GM12891 (cell line): ENCODE results near the gene PCBP3.
"Not testable (repeated sequence)": the region's sequence is repeated elsewhere in the genome, so short reads cannot be mapped to it uniquely, and the experiment has no call there.

Experiments used
- DNase-seq: peaks from one replicate; pipeline ENCODE4 v3.0.0; 2011; ENCODE audit warnings: low spot score; ENCODE audit not compliant: insufficient read length
- FAIRE-seq: peaks from 2 replicates; lab custom pipeline; 2011; peaks lifted over from hg19 to GRCh38; lab: Jason Lieb, UNC
- PAX5 ChIP-seq: IDR thresholded peaks from 2 replicates; pipeline ENCODE4 v1.6.1; 2011; ENCODE audit warnings: low read length, moderate library complexity, mild to moderate bottlenecking; ENCODE audit not compliant: insufficient read depth, severe bottlenecking
- POLR2A ChIP-seq: IDR thresholded peaks from 2 replicates; pipeline ENCODE4 v1.6.1; 2011; ENCODE audit warnings: low read depth, low read length, control low read depth
- POLR2AphosphoS5 ChIP-seq: IDR thresholded peaks from 2 replicates; pipeline ENCODE4 v1.6.1; 2011; ENCODE audit warnings: low read depth, low read length, control low read depth
- POU2F2 ChIP-seq: IDR thresholded peaks from 2 replicates; pipeline ENCODE4 v1.6.1; 2011; ENCODE audit warnings: low read depth, mild to moderate bottlenecking, control low read depth, low read length, moderate library complexity
- SPI1 ChIP-seq: IDR thresholded peaks from 2 replicates; pipeline ENCODE4 v1.6.1; 2011; ENCODE audit warnings: low read depth, low read length, control low read depth
- TAF1 ChIP-seq: IDR thresholded peaks from 2 replicates; pipeline ENCODE4 v1.6.1; 2011; ENCODE audit warnings: low read depth, low read length, control low read depth

Gene PCBP3

DNA sequence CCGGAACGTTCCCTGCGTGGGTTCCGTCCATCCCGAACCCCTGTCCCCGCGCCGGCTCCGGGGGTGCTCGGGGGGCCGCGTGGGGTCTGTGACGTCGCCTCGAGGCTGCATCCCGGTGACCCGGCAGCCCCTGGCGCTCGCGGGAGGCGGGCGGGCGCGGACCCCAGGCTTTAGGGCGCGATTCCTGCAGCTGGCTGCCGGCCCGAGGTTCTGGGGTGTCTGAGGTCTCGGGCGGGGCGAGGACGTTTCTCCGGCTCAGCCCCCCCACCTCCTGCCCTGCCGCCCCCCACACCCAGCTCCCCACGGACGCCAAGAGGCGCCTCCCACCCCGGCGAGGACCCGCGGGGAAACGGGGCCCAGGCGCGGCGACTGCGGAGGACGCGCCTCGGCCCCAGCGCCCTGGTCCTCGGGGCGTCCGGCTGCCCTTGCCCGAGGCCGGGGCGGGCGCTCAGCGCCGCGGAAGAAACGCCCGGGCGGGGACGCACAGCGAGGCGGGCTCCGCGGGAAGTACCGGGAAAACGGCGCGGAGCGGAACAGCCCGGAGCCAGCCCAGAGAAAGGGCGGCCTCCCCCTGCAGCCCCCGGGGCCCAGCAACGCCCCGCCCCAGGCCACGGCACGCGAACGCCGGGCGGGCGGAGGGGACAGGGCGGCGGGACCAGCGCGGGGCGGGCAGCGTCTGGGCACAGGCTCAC lies 1.3 kb upstream of the PCBP3 start:
- DNase-seq (no peak), FAIRE-seq (no peak)
- TF ChIP-seq POU2F2, result no peak
- TF ChIP-seq PAX5, result no peak
- TF ChIP-seq POLR2A, result no peak
- TF ChIP-seq SPI1, result no peak
- no peak for TF ChIP-seq TAF1
- TF ChIP-seq POLR2AphosphoS5, result no peak

DNA sequence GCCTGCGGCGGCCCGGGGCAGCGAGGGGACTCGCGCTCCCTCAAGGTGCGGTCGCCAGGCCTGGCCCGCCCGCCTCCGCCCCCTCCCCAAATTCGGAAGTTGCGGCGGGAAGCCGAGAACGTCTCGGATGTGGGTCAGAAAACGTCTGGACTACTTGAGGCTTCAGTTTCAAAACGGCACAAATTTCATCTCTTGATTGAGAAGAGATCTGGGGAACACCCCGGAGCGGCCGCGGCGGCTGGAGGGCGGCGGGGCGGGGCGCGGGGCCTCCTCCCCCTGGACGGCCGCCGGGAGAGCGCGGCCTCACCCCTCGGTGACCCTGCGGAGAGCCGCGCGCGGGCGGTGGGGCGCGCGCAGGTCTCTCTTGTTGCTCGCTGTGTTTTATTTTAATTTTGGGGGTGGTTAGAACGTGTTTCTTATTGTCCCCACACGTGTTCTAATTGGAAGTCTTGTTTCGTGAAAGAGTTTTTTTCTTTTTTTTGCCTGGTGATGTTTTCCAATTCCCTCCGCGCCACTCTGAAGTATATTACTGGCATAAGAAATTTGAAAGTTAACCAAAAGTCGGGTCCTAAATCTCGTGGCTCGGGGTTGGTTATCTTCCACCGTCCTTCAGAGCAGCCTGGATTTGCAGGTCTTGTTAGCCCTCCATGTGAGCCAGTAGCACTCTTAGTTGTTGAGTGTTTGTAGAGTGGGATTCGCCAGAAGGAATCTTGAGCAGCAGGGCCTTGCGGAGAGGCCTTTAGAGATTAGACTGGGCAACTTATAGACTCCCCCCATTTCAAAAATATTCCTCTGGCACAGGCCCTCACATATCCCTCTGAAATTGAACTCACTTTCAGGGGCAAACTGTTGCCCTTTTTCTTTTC lies 749 bp downstream of the PCBP3 start:
- no peak for FAIRE-seq
- DNase-seq, result no peak
- TF ChIP-seq SPI1, result no peak
- no peak for TF ChIP-seq POLR2AphosphoS5
- TF ChIP-seq POU2F2, result no peak
- no peak for TF ChIP-seq POLR2A
- TF ChIP-seq PAX5, result no peak
- TF ChIP-seq TAF1, result no peak

DNA sequence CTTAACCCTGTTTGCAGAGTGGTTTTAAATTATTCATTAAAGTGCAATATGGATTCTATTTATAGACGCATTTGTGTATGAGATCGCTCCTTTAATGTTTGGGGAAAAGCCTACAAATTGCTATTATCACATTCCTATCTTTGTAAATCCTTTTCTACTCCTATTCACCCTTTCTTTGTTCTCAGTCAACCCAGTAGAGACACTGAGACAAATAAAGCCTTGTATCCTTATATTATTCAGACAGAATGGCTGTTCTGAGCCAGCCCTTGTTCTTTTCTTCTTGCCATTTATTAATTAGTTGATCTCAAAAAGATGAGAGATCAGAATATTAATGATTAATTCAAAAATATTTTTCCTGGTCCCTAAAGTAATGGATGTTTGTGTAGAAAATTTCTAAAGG lies 8.4 kb downstream of the PCBP3 start:
- no peak for FAIRE-seq
- DNase-seq, result no peak
- TF ChIP-seq POLR2A (no peak), POU2F2 (no peak), PAX5 (no peak), TAF1 (no peak), SPI1 (no peak), POLR2AphosphoS5 (no peak)

DNA sequence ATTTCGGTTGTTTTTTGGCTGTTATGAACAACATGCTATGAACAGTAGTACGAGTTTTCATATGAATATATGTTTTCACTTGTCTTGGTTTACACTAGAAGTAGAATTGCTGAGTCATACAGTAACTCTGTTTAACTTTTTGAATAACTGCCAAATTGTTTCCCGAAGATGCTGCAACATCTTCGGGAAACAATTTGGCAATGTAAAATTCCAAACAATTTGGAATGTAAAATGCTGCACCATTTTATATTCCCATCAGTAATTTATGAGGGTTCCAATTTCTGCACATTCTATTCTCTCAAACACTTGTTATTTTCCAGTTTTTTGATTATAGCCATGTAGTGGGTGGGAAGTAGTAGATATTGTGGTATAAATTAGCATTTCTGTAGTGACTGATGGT lies 11.6 kb downstream of the PCBP3 start:
- DNase-seq (no peak), FAIRE-seq (no peak)
- TF ChIP-seq POLR2AphosphoS5 (no peak), SPI1 (no peak), POLR2A (no peak), TAF1 (no peak), POU2F2 (no peak), PAX5 (no peak)

DNA sequence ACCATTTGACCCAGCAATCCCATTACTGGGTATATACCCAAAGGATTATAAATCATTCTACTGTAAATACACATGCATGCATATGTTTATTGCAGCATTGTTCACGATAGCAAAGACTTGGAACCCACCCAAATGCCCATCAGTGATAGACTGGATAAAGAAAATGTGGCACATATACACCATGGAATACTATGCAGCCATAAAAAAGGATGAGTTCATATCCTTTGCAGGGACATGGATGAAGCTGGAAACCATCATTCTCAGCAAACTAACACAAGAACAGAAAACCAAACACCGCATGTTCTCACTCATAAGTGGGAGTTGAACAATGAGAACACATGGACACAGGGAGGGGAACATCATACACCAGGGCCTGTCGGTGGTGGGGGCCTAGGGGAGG lies 12.6 kb downstream of the PCBP3 start:
- not testable (repeated sequence) for FAIRE-seq, DNase-seq

GRCh38 chr21:45661913-45662622 lies 18.5 kb downstream of the PCBP3 start:
- FAIRE-seq, DNase-seq: not testable (repeated sequence)

DNA sequence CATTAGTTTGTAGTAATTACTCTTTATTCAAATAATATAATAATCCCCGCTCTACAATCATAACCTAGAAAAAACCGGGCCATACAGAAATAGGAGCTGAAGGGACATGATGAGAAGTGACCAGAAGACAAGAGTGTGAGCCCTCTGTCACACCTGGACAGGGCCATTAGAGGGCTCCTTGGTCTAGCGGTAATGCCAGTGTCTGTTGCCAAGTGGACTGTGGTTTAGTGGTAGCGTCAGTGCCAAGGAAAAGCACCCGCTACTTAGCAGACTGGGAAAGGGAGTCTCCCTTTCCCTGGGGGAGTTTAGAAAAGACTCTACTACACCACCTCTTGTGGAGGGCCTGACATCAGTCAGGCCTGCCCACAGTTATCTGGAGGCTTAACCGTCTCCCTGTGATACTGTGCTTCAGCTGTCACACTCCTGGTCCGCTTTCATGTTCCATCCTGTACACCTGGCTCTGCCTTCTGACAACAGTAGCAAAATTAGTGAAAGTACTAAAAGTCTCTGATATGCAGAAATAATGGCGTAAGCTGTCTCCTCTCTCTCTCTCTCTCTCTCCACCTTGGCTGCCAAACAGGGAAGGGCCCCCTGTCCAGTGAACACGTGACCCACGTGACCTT lies 19.2 kb downstream of the PCBP3 start:
- not testable (repeated sequence) for FAIRE-seq, DNase-seq

DNA sequence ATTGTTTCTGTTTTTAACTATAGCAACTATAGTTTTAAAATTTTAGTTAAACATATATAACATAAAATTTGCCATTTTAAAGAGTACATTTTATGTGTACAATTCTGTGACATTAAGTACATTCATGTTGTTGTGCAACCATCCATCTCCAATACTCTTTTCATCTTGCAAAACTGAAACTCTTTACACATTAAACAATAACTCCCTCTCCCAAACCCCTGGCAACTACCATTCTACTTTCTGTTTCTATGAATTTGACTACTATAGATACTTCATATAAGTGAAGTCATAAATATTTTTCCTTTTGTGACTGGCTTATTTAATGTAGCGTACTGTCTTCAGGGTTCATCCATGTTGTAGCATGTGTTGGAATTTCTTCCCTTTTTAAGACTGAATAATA lies 25.9 kb downstream of the PCBP3 start:
- DNase-seq (no peak), FAIRE-seq (no peak)
- TF ChIP-seq SPI1, result no peak
- no peak for TF ChIP-seq POLR2AphosphoS5
- TF ChIP-seq POU2F2, result no peak
- TF ChIP-seq TAF1, result no peak
- no peak for TF ChIP-seq POLR2A
- no peak for TF ChIP-seq PAX5

GRCh38 chr21:45670731-45671130 lies 27.2 kb downstream of the PCBP3 start:
- TF ChIP-seq POLR2AphosphoS5 (no peak), TAF1 (no peak), PAX5 (no peak), SPI1 (no peak), POU2F2 (no peak), POLR2A (no peak)
- FAIRE-seq (no peak), DNase-seq (no peak)

DNA sequence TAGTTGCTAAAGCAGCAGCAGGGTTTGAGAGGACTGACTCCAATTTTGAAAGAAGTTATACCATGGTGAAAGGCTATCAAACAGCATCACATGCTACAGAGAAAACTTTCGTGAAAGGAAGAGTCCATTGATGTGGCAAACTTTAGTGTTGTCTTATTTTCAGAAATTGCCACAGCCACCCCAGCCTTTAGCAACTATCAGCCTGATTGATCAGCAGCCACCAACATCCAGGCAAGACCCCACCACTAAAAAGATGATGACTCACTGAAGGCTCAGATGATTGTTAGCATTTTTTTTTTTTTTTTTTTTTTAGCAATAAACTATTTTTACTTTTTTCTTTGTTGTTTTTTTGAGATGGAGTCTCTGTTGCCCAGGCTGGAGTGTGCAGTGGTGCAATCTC lies 35.3 kb downstream of the PCBP3 start:
- not testable (repeated sequence) for FAIRE-seq, DNase-seq
